ENCODE measurements around the gene MAST4.
A peak's percentile ranks its signal among the peaks of the same experiment; 100 is the strongest.

MAST4 gene

GRCh38 chr5:66896171-66896570, 300.0 kb downstream of the MAST4 start:
- H3K4me3 ChIP-seq (ENCODE audit: low read depth, low read length): no peak overlapping the region
- H3K9me3 ChIP-seq (ENCODE audit: control insufficient read depth, insufficient read depth, low read depth, low read length): no peaks in the 10 kb centered on the region
- no peaks in the 10 kb centered on the region for H3K36me3 ChIP-seq (ENCODE audit: control insufficient read depth in 2 of 2, insufficient read depth in 1 of 2, low read length in 2 of 2)
- CTCF ChIA-PET: interaction anchor here (0.6 kb wide), 1 partner anchor 8 kb away, joined by 4 read pairs; no protein-coding TSS in a partner anchor
- H3K4me1 ChIP-seq (ENCODE audit: control insufficient read depth, insufficient read depth, low read length): no peaks in the 10 kb centered on the region
- no peak overlapping the region for H3K27ac ChIP-seq (ENCODE audit: extremely low read depth, low read depth, low read length)
- POLR2A ChIA-PET: no interaction called here
- no peak for TF ChIP-seq ZNF292 (tag by site-specific recombination; IDR thresholded peaks at IDR 0.05; ENCODE audit: borderline replicate concordance, low read depth)
- TF ChIP-seq ZNF76 (tag by site-specific recombination; IDR thresholded peaks at IDR 0.05; ENCODE audit: borderline replicate concordance, low read depth): no peak
- TF ChIP-seq ZEB2 (tag by site-specific recombination; IDR thresholded peaks at IDR 0.05): no peak
- TF ChIP-seq ZSCAN23 (tag by site-specific recombination; IDR thresholded peaks at IDR 0.05): no peak
- no peak for TF ChIP-seq GLIS2 (tag by site-specific recombination; IDR thresholded peaks at IDR 0.05)
- no peak for TF ChIP-seq ZNF624 (tag by site-specific recombination; IDR thresholded peaks at IDR 0.05)
- TF ChIP-seq YY2 (tag by site-specific recombination; IDR thresholded peaks at IDR 0.05): no peak
- TF ChIP-seq ZNF23 (tag by site-specific recombination; IDR thresholded peaks at IDR 0.05; ENCODE audit: borderline replicate concordance): no peak

GRCh38 chr5:66897356-66897755, 301.2 kb downstream of the MAST4 start:
- Histone ChIP-seq H3K9me3 (ENCODE audit: control insufficient read depth, insufficient read depth, low read depth, low read length) (no peaks in the 10 kb centered on the region), H3K4me3 (ENCODE audit: low read depth, low read length) (no peak overlapping the region), H3K4me1 (ENCODE audit: control insufficient read depth, insufficient read depth, low read length) (no peaks in the 10 kb centered on the region), H3K27ac (ENCODE audit: extremely low read depth, low read depth, low read length) (no peak overlapping the region), H3K36me3 (ENCODE audit: control insufficient read depth in 2 of 2, insufficient read depth in 1 of 2, low read length in 2 of 2) (no peaks in the 10 kb centered on the region)
- ChIA-PET POLR2A (no interaction called here), CTCF (interaction anchor here (1.3 kb wide), 1 partner anchor 13 kb away, joined by 3 read pairs; no protein-coding TSS in a partner anchor)
- TF ChIP-seq ZBTB21 (tag by site-specific recombination; IDR thresholded peaks at IDR 0.05) (no peak), CTCF (tag by site-specific recombination; IDR thresholded peaks at IDR 0.05) (no peak), PRDM4 (tag by site-specific recombination; IDR thresholded peaks at IDR 0.05) (no peak), ZNF624 (tag by site-specific recombination; IDR thresholded peaks at IDR 0.05) (no peak), MZF1 (tag by site-specific recombination; IDR thresholded peaks at IDR 0.05; ENCODE audit: borderline replicate concordance) (peak; percentile 35; the same call in 1 of the 2 replicates), ZNF585B (tag by site-specific recombination; IDR thresholded peaks at IDR 0.05) (no peak), REST (tag by site-specific recombination; IDR thresholded peaks at IDR 0.05) (no peak)
